HG03469 (cell line): ENCODE results near the gene MICAL2.

Experiments
- ATAC-seq: cut with Tn5 transposase; IDR thresholded peaks from one replicate; pipeline ENCODE4 v1.9.1; 2021; ENCODE audit warnings: mild to moderate bottlenecking, moderate library complexity, moderate number of reproducible peaks; ENCODE audit not compliant: unreplicated experiment

The MICAL2 gene

DNA sequence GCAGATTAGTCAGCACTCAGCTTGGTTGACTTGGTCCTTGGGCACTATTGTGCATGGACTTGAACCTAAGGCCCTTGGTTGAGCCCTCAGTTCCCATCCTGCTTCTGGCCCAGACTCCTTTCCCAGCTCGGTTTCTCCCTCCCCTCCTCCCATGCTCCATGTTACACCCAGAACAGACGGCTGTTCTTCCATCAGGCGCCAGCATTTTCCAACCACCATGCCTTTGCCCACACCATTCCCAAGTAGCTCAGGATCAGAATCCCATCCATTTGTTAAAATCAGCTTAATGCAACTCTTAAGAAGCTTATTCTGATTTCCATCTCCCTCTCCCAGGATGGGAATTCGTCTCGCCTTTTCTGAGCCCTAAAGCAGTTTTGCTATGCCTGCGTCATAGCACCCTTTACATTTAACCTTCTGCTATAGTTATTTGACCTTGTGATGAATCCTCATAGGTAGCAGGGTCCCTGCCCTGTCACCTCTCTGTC, 110.7 kb downstream of the MICAL2 start:
- no peak for ATAC-seq

DNA sequence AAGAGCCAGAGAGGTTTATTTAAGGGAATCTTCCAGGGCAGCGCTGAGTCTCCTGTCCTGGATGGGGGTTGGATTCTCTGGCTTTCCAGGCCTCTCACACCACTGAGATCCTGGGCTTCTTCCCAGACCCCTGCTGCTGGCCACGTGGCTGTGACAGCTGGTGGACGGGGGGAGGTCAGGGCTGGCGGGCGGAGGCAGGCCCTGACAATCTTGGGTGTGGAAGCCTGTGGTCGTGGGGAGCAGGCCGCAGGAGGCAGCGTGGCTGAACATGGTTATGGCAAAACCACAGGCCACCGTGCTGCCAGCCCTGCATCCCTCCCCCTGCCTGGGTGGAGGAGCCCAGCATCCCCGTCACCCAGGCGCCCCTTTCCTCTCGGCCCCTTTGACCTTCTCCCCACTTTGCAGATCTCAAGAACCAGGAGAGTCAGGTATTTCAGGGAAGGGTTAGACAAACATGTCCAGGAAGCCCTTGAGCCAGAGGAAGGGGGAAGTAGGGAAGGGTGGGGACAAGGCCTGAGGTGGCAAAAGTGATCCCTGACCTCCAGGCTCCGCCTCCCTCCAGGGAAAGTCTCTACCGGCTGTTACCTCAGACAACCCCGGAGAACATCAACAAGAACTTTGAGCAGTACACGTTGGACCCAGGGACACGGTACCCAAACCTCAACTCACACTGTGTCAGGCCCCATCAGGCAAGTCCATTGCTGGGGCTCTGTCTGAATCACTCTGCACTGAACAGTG, 111.8 kb downstream of the MICAL2 start:
- no peak for ATAC-seq

DNA sequence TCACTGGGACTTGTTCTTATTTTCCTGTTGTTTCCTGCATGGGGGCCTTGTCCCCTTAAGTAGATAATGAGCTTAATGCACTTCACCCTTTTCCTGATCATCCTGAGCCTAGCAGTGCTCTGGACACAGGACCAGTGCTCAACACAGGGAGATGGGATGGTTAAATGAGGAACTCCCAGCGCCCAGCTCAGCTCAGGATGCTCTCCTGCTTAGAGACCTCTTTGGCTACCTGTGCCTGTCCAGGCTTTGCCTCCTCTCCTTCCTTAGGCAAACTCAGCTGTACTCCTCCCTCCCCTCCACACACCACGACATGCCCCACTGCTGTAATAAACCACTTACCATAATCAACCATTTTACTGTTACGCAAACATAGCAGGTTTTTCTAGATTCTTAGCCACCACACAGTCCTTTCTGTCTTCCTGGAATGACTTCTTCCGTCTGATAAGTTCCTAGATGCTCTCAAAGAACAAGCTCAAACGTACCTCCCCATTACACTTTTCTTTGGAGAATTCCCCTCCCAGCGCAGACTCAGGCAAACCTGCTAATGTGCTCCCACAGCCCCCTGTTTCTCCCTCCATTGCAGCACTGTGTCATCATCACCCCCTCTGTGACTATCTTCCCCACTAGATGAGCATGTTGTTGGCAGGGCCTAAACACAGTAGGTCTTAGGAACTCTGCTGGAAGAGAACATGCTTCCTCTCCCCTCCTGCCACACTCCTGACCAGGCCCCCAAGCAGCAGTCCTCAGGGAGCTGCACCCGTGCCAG, 113.6 kb downstream of the MICAL2 start:
- ATAC-seq: peak; percentile 8

DNA sequence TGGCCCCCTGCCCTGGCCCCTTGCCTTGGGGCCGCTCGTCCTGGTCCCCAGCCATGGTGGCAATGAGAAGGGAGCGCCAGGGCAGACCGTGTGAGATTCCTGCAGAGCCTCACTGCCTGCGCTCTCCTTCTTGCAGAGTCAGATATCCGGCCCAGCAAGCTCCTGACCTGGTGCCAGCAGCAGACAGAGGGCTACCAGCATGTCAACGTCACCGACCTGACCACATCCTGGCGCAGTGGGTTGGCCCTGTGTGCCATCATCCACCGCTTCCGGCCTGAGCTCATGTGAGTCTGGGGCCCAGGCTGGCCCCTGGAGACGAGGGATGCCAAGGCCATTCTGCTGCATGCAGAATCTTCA, 114.1 kb downstream of the MICAL2 start:
- ATAC-seq: peak; percentile 97

DNA sequence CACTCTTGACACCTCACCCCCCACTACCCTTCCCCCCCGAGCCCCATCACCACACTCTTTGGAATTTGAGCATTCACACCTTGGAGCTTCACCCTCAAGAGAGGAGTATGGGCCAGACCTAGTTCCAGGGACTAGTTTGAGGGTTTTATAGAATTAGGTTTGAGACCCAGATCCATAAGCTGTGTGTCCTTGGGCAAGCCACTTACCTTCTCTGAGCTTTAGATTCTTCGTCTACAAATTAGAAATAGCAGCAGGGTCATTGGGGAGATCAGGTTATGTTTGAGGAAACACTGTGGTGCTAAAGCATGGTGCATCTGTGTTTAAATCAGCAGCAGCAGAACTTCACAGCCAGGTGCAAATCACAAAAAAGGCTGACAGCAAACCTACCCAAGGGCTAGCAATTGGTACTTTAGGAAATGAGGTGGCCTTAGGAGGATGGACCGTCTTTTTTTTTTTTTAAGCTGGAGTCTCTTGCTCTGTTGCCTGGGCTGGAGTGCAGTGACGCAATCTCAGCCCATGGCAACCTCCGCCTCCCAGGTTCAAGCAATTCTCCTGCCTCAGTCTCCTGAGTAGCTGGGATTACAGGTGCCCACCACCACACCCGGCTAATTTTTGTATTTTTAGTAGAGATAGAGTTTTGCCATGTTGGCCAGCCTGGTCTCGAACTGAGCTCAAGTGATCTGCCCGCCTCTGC, 114.8 kb downstream of the MICAL2 start:
- no peak for ATAC-seq

DNA sequence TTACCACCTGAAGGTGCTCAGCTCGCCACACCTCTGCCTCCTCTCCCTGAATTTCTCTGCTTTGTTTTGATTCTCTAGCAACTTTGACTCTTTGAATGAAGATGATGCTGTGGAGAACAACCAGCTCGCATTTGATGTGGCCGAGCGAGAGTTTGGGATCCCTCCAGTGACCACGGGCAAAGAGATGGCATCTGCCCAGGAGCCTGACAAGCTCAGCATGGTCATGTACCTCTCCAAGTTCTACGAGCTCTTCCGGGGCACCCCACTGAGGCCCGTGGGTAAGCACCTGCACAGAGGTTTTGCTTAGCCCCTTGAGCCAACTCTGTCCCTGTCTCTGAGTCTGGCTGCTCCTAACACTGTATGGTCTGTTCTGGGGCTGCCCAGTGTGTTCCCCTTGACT, 115.7 kb downstream of the MICAL2 start:
- ATAC-seq: no peak

DNA sequence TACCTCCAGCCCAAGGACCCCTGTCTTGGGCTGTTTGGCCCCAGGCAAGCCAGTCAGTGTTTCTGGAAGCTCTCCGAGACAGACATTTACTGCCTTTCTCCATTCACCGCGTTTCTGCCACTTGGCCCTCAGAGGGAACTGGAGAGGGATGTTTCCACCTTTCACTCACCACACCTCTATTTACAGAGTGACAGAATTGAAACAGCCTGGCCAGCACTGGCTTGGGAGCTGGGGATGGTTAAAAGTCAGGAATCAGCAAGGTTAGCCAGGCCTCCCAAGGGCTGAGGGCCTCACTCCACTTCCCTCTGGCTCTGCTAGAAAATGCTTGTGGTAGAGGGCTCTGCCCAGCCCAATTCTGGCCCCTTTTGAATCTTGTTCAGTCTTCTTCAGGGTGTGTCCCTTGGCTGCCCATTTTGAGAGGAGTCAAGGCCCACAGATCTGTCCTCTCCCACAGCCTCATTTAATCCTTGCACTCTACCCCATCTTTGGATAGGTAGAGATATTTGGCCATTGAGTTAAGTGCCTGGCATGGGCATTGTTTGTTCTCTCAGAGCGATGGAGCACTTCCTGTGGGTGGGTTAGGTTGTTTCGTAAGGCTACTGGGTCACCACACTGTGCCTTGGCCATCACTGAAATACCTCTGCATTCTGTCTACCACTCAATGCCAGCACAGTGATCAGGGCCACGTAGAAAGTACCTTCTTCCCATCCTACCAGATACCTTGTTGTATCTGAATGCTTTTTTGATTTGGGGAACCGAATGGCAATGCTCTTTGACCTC, 119.2 kb downstream of the MICAL2 start:
- no peak for ATAC-seq

DNA sequence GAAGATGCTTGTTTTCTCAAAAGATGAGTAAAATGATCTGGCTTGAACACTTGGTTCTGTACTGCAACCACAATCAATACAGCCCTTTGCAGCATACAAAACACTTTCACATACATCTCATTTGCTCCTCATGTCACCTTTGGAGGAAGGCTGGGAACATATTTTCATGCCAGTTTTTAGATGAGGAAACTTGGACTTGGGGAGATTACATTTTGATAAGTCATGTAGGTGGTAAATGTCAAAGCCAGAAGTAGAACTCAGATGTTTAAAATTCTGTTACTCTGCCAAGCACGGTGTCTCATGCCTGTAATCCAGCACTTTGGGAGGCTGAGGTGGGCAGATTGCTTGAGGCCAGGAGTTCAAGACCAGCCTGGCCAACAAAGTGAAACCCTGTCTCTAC, 121.8 kb downstream of the MICAL2 start:
- no peak for ATAC-seq

DNA sequence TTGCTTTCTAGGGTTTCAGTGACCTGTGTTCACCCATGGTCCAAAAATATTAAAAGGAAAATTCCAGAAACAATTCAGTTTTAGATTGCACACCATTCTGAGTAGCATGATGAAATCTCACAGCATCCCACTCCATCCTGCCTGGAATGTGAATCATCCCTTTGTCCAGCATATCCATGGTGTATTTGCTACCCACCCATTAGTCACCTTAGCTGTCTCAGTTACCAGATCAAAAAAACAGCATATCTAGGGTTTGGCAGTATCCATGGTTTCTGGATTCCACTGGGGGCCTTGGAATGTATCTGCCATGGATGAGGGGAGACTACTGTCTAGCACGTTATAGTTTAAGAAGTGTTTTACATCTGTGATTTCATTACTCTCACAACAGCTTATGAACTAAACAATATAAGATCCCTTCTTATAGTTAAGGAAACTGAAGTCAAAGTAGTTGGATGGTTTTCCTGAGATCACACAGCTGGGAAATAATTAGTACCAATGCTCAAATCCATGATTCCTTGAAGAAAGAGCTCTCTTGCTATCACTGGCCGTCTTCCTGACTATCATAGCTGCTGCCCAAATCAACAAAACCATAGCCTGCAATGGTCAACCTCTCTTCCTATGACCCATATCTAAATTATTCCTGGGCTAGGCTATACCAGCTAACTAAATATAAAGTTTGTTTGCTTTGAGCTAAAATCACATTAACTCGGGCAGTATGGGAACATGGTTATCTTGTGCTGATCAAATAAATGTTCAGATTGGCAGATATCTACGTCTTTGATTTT, 122.6 kb downstream of the MICAL2 start:
- no peak for ATAC-seq

DNA sequence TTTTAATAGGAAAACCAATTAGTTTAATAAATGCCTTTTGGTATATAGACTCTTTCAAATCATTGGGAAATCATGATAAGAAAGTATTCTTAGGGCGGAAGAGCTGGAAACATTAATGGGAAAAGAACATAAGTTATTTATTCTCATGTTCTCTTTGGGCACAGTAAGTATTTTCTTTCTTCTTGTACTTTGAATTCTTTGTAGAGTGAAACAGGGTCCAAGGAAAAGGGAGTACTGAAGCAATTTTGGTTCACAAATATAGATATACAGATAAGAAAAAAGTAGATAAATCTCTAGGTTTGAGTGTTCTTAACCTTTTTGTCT, 123.2 kb downstream of the MICAL2 start:
- no peak for ATAC-seq

DNA sequence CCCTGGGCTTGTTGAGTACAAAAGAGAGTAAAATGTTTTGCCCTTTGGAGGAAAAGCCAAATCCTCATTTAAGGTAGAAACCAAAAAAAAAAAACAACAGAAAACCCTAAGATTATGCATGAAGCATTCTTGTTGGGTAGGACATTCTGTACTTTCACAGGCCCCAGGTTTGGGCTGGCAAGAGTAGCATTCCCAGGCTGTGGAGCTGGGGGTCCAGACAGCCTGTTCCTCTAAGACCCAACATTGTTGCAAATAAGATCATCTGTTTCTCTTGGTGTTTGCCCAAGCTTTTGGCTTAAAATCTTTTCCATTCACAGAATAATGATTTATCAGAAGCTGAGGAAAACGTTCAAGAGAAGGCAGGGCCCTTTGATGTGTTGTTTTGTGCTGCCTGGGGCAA, 123.8 kb downstream of the MICAL2 start:
- ATAC-seq: no peak

DNA sequence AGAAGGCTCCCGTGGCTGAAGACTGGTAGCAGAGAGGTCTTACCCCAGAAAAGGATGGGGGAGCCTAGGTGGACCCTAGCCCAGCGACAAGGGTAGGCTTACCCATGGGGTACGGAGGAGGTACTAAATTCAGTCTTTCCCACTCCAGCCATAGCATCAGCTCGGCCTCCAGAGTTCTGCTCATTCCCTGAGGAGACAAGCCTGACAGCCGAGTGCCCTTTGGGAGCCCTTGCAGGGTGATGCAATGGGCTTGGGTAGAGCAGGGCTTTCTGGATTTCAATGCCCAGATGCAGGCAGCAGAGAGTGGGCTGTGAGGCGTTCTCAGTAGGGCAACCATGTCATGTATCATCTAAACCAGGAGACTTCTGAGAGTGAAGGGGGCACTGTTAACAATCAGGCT, 124.7 kb downstream of the MICAL2 start:
- ATAC-seq: no peak

DNA sequence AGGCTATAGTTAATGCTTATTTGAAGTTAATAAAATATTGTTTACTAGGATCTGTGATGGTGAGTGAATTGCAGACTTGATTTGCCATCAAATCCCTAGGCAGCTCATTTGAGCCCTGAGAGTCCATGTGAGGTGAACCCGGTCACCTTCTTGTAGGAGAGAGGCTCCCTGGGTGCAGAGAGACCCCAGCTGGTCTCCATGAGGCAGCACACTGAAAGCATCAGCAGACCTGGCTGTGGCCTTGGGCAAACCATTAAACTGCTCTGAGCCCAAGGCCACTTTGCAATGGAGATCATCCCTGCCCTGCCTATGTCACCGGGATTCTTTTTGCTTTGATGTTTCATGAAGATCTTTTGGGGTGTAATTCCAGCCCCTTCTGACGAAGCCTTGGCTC, 125.2 kb downstream of the MICAL2 start:
- no peak for ATAC-seq

DNA sequence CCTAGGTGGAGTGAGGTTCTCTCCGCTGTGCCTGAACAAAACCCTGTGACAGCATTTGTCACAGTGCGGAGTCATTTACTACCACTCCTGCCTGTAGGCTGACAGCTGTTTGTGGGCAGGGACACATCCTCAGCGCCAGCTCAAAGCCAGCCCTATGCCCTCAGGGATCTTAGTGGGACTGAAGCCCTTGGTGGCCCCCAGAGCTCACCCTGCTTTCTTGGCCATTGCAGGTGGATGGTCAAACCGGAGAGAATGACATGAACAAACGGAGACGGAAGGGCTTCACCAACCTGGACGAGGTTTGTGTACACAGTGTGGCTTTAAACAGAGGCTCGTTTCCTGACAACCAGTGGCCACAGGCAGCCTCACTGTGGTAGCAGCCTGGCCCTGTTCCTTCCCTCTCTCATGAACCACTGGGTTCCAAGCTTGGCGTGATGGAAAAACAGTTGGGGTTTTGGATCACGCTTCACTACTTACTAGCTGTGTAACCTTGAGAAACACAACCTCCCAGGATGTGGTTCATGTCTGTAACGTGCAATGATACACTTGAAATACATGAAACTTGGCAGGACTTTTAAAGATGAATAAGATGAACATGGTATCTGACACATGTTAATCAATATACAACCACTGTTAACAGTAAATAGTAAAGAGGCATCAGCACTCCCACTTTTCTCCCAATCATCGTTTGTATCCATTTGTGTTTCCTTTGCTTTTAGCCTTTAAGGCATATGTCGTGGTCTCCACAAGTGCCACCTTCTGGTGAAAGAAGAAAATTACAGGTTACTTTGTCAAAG, 125.8 kb downstream of the MICAL2 start:
- peak; percentile 66 for ATAC-seq

DNA sequence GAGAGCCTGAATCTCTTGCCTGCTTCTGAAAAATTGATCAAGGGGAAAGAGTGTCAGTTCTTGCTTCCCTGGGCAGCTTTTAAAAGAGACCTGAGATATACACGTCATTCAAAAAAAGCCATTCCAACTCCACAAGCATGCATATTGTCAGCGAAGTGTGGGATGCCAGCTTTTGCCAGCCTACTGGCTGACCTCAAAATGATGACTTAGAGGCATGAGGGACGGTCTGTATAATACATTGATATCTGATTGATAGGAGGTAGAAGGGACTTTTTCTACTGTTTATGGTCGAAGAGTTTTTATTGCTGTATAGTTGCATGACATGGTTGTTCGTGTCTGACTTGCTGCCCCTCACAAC, 126.3 kb downstream of the MICAL2 start:
- ATAC-seq: no peak

DNA sequence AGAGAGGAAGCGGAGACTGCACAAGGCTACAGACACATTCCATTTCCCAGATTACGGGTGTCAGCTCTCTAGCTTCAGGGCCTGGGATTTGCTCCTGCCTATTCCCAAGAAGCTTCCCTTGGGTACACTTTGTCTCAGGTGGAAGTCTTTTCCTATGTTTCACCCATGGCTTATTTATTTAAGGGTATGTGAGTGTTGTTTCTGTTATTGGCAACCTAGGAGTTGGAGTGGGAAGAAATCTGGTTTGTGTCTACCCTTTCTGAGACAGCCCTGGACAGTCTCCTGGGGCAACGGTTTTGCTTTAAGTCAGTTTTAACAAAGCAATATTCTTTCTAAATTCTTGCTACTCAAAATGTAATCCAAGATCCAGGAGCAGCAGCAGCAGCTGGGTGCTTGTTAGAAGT, 127.0 kb downstream of the MICAL2 start:
- no peak for ATAC-seq

DNA sequence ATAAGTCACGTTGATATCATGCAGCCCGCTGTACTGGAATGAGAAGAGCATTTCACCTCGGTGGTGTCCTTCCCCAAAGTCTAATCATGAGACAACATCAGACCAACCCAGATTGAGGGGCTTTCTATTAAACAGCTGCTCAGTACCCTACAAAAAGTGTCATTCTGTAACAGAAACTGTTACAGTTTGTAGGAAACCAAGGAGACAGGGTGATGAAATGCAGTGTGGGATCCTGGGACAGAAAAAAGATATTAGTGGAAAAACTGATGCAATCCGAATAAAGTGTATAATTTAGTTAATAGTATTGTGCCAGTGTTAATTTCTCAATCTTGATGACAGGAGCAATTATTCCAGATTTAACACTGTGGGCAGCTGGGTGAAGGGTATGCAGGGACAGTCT, 128.0 kb downstream of the MICAL2 start:
- ATAC-seq: no peak

DNA sequence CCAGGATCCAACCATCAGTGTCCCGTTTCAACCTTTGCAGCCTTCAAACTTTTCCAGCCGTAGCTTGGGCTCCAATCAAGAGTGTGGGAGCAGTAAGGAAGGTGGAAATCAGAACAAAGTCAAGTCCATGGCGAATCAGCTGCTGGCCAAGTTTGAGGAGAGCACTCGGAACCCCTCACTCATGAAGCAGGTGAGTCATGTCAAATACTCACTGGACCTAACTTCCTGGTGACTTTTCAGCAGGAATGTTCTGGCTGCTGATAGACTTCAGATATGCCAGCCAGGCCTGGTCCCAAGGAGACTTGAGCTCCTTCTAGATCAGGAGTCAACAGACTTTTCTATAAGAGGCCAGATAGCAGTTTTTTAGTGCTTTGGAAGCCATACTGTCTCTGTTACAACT, 129.0 kb downstream of the MICAL2 start:
- no peak for ATAC-seq

DNA sequence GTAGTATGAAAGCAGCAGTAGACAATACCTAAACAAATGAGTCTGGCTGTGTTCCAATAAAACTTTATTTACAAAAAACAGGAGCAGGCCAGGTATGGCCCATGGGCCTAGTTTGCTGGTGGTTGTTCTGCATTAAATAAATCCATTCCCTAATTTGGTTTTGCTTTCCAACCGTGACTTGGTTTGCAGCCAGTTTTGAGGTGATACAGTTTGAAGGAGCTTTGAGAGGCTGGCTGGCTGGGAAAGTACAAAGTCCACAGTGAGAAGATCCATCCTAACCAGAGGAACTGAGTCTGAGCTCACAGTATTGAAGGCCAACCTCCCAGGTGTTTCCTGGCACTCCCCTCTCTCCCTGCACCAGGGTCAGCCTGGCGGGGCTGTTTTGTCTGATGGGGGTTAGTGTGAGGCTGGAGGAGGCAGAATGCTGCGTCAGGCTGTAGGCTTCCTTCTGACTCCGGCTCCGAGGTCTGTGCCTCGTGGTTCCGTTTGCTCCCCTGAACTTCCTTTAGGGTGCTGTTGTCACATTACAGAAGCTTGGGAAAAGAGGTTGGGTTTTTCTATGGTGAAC, 129.5 kb downstream of the MICAL2 start:
- no peak for ATAC-seq
